Measurements from ENCODE around the gene GFER.
A peak's percentile ranks its signal among the peaks of the same experiment; 100 is the strongest.

Gene GFER

GRCh38 chr16:2031081-2031577 is 47.1 kb downstream of the GFER start:
- Histone ChIP-seq H3K4me3 (ENCODE audit: low read depth, low read length) (no peak overlapping the region), H3K27ac (ENCODE audit: extremely low read depth, low read depth, low read length) (no peak overlapping the region), H3K4me1 (ENCODE audit: control insufficient read depth, insufficient read depth, low read length) (peaks cover 1% of the 10 kb centered on the region; the same call in 1 of the 2 replicates), H3K36me3 (ENCODE audit: control insufficient read depth in 2 of 2, insufficient read depth in 1 of 2, low read length in 2 of 2) (peaks cover 0 to 4% of the 10 kb centered on the region in 2 experiments; a peak in 1 of 3 replicates), H3K9me3 (ENCODE audit: control insufficient read depth, insufficient read depth, low read depth, low read length) (no peaks in the 10 kb centered on the region)
- CTCF ChIA-PET: no interaction called here
- POLR2A ChIA-PET: no interaction called here
- TF ChIP-seq GLIS2 (tag by site-specific recombination; IDR thresholded peaks at IDR 0.05) (peak; percentile 56), ZNF341 (tag by site-specific recombination; IDR thresholded peaks at IDR 0.05; ENCODE audit: low read depth) (peak; percentile 63), PATZ1 (tag by site-specific recombination; IDR thresholded peaks at IDR 0.05) (peak; percentile 40; the same call in 1 of the 2 replicates), ZNF623 (tag by site-specific recombination; IDR thresholded peaks at IDR 0.05) (no peak), ZBTB21 (tag by site-specific recombination; IDR thresholded peaks at IDR 0.05) (no peak), KLF8 (tag by site-specific recombination; IDR thresholded peaks at IDR 0.05) (no peak), ZNF202 (tag by site-specific recombination; IDR thresholded peaks at IDR 0.05; ENCODE audit: borderline replicate concordance) (no peak), ZNF266 (tag by site-specific recombination; IDR thresholded peaks at IDR 0.05; ENCODE audit: low read depth) (no peak), BCL11B (tag by site-specific recombination; IDR thresholded peaks at IDR 0.05; ENCODE audit: low read depth) (no peak), FEZF1 (tag by site-specific recombination; IDR thresholded peaks at IDR 0.05) (no peak), ZNF16 (tag by site-specific recombination; IDR thresholded peaks at IDR 0.05; ENCODE audit: low read depth) (no peak), ZIC2 (tag by site-specific recombination; IDR thresholded peaks at IDR 0.05) (peak; percentile 84), ZBTB7A (tag by site-specific recombination; IDR thresholded peaks at IDR 0.05; ENCODE audit: low read depth) (no peak), ZNF629 (tag by site-specific recombination; IDR thresholded peaks at IDR 0.05) (no peak), ZNF366 (tag by site-specific recombination; conservative IDR thresholded peaks at IDR 0.05) (no peak), ZNF350 (tag by site-specific recombination; IDR thresholded peaks at IDR 0.05) (no peak), SALL2 (tag by site-specific recombination; IDR thresholded peaks at IDR 0.05; ENCODE audit: borderline replicate concordance) (no peak), ZNF639 (tag by site-specific recombination; IDR thresholded peaks at IDR 0.05) (no peak), IKZF3 (tag by site-specific recombination; IDR thresholded peaks at IDR 0.05) (0 out of 2 replicates have a peak, but pooled peaks have one; percentile 11), ZBTB8A (tag by site-specific recombination; IDR thresholded peaks at IDR 0.05) (peak; percentile 43), ZNF791 (tag by site-specific recombination; IDR thresholded peaks at IDR 0.05) (no peak), ZEB2 (tag by site-specific recombination; IDR thresholded peaks at IDR 0.05) (no peak), ZNF558 (tag by site-specific recombination; IDR thresholded peaks at IDR 0.05) (no peak), ZNF513 (tag by site-specific recombination; IDR thresholded peaks at IDR 0.05) (no peak), ZBTB6 (tag by site-specific recombination; IDR thresholded peaks at IDR 0.05) (no peak), HIC1 (tag by site-specific recombination; IDR thresholded peaks at IDR 0.05) (no peak), ZNF302 (tag by site-specific recombination; IDR thresholded peaks at IDR 0.05; ENCODE audit: low read depth) (no peak), ZNF654 (tag by site-specific recombination; IDR thresholded peaks at IDR 0.05; ENCODE audit: low read depth) (no peak), GLIS1 (tag by site-specific recombination; IDR thresholded peaks at IDR 0.05) (peak; percentile 34)
- TF ChIP-seq, protein P1, sequence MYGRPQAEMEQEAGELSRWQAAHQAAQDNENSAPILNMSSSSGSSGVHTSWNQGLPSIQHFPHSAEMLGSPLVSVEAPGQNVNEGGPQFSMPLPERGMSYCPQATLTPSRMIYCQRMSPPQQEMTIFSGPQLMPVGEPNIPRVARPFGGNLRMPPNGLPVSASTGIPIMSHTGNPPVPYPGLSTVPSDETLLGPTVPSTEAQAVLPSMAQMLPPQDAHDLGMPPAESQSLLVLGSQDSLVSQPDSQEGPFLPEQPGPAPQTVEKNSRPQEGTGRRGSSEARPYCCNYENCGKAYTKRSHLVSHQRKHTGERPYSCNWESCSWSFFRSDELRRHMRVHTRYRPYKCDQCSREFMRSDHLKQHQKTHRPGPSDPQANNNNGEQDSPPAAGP (tag by site-specific recombination; IDR thresholded peaks at IDR 0.05): no peak
- TF ChIP-seq, protein P2, sequence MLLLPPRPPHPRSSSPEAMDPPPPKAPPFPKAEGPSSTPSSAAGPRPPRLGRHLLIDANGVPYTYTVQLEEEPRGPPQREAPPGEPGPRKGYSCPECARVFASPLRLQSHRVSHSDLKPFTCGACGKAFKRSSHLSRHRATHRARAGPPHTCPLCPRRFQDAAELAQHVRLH (tag by site-specific recombination; IDR thresholded peaks at IDR 0.05): no peak
